Lower leg skin (tissue), 3 donors: ENCODE data around the gene PLCG2.

Experiments used
- CTCF ChIP-seq, 3 donors: fragments of 450-650 bp; IDR thresholded peaks; one replicate each; pipeline ENCODE4 v1.5.1; 2016; ENCODE audit warnings: antibody characterized with exemption in 3 of 3, mild to moderate bottlenecking in 3 of 3, moderate library complexity in 2 of 3
- POLR2A ChIP-seq, 2 donors: fragments of 450-650 bp; IDR thresholded peaks; one replicate each; pipeline ENCODE4 v1.6.1; 2016 to 2017; ENCODE audit warnings: antibody characterized with exemption in 2 of 2, mild to moderate bottlenecking in 1 of 2, moderate library complexity in 1 of 2

GRCh38 chr16:81778231-81778630, 860 bp upstream of the PLCG2 start:
- no peak for TF ChIP-seq CTCF (IDR thresholded peaks at IDR 0.05)
- no peak for TF ChIP-seq POLR2A (IDR thresholded peaks at IDR 0.05)
